GM21423 (cell line): Measurements from ENCODE around the gene SERPINB11.
"Not testable (repeated sequence)": the region's sequence is repeated elsewhere in the genome, so short reads cannot be mapped to it uniquely, and the experiment has no call there.

Source experiments
- ATAC-seq: cut with Tn5 transposase; IDR thresholded peaks from one replicate; pipeline ENCODE4 v1.9.1; 2021; ENCODE audit warnings: mild to moderate bottlenecking, moderate library complexity; ENCODE audit not compliant: unreplicated experiment

Gene SERPINB11

GRCh38 chr18:63702660-63703059, at the start of gene SERPINB11:
Gene SERPINB11 (plus strand): TSS chr18:63702960. CDS start chr18:63710194, 7,234 bp downstream.
- ATAC-seq, result no peak

DNA sequence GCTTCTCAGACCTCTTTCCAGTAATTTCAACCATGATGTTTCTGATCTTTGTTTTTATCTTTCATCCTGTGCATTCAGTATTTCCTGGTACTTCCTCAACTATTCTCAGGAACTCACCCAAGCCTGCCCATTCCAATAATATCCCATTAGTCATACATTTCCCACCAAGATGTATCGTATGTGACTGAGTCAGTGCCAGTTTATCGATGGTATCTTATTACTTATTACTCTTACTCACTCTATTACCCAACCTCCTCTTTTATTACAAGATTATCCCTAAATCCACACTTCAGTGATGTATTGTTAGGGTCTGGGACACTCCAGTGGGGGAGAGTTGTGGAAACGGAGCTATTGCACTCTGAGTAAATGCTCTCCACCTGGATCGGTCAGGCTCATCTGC, 43.8 kb upstream of the SERPINB11 start:
- ATAC-seq, result not testable (repeated sequence)

- ATAC-seq, result not testable (repeated sequence)
Observed at GRCh38 chr18:63661750-63662149, 41.0 kb upstream of the SERPINB11 start, which contains the start of gene SERPINB3. Gene SERPINB3 (minus strand): TSS chr18:63661893. CDS start chr18:63661216, 677 bp downstream.

- no peak for ATAC-seq
Observed at GRCh38 chr18:63664571-63664970, 38.2 kb upstream of the SERPINB11 start.

DNA sequence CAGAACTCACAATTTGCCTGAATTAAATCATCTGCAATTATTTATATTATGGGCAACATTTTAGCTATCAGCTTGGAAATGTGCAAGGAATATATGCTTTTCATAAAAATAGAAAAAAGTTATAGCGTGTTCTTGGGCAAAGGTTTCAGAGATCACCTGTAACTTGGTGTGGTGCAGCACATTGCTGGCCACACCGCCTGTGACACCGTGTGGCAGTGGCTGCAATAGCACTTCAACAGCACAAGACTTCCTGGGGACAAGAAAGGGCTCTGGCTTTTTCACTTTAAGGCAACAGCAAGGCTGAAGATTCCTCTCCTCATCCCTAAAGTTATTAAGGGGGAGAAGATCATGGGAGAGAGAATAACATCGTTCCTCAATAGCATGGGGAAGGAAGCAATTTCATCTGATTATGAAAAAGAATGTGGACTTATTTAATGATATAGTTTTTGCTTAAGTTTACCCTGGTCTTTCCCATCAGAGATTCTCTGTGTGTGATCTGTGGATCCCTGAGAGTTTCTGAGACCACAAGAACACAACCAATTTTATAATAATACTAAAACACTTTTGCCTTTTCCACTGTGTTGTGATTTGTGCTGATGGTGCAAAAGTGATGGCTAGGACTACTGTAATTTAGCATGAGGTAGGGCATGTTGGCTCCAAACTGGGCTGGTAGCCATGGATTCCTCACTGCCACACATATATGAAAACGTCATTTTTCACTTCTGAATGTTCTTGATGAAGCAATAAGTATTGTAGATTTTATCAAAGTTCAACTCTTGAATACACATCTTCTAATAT, 26.0 kb upstream of the SERPINB11 start:
- ATAC-seq, result peak; percentile 83

DNA sequence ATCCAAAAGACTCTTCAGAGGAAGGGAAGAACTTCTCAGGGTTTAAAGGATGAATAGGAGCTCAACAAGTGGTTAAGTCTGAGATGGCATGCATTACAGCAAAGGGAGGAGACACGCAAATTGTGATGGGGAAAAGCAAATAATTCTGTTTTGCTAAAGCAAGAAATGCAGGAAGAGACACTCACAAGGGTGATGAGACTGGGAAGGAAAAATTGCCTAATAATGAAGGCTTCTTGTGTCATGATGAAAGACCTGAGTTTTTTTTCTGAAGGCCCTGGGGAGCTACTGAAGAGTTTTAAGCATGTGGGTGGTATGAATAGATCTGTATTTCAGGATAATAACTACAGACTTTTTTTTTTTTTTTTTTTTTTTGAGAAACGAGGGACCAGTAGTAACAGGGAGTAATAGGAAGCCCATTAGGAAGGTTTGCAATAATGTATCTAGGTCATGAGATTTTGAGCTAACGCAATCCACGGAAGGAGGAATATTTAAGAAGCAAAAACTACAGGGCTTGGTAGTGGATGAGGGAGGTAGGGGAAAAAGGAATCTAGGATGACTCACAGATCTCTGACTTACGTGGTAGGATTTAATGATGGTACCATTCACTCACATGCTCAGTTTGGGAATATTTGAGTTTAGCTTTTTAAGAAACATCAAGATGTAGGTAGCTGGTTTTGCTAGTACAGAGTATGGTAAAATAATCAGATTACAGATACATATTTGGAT, 25.1 kb upstream of the SERPINB11 start:
- no peak for ATAC-seq

GRCh38 chr18:63679820-63680606, 22.7 kb upstream of the SERPINB11 start:
- no peak for ATAC-seq

GRCh38 chr18:63681449-63682340, 21.1 kb upstream of the SERPINB11 start:
- ATAC-seq, result no peak

- ATAC-seq, result no peak
Observed at GRCh38 chr18:63683152-63683551, 19.6 kb upstream of the SERPINB11 start.

GRCh38 chr18:63683890-63684289, 18.9 kb upstream of the SERPINB11 start:
- ATAC-seq, result no peak

DNA sequence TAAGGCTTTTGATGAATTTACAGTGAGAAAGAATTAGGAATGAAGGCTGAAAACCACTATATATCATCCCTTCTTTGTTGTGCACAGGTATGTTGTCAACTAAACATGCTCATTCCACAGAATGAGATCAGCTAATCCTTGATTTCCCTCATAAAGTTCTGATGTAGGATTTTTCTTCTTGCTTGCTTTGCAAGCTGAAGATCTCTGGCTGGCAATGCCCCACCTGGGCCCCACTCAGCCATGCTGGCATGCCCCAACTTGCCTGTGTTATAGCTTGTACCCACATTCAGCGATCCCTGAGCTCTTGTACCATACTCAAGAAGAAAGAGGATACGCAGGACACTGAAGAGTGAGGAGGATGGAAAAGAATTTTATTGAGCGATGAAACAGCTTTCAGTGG, 18.0 kb upstream of the SERPINB11 start:
- no peak for ATAC-seq

GRCh38 chr18:63686871-63687270, 15.9 kb upstream of the SERPINB11 start:
- ATAC-seq, result no peak

DNA sequence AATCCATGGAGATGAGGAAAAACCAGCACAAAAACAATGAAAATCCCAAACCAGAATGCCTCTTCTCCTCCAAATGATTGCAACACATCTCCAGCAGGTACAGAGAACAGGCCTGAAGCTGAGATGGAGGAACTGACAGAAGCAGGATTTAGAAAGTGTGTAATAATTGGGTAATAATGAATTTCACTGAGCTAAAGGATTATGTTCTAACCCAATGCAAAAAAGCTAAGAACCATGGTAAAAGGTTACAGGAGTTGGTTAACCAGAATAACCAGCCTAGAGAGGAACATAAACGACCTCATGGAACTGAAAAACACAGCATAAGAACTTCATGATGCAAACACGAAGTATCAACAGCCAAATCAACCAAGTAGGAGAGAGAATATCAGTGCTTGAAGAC, 13.7 kb upstream of the SERPINB11 start:
- ATAC-seq, result no peak

GRCh38 chr18:63697097-63697660, 5.6 kb upstream of the SERPINB11 start:
- ATAC-seq, result no peak

- ATAC-seq, result no peak
Observed at GRCh38 chr18:63700501-63700900, 2.3 kb upstream of the SERPINB11 start.

DNA sequence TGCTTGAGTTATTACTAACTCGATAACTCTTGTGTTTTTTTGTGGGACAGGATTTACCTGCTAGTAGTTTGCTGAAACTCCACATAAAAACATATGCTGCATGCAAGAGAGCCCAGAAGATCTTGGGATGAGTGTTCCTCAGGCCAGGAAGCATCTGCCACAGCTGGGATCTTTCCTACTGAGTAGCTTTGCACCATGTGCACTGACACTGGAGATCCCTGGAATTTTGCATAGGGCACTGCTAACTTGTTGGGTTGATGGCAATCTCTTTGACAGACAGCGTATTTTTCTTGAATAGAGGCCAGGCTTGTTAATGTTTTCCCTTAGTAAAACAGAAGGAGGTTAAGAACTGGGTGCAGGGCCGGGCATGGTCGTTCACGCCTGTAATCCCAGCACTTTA, 808 bp upstream of the SERPINB11 start:
- ATAC-seq, result no peak

- no peak for ATAC-seq
Observed at GRCh38 chr18:63705401-63705800, 2.6 kb downstream of the SERPINB11 start.

GRCh38 chr18:63707816-63708215, 5.1 kb downstream of the SERPINB11 start:
- ATAC-seq, result no peak

DNA sequence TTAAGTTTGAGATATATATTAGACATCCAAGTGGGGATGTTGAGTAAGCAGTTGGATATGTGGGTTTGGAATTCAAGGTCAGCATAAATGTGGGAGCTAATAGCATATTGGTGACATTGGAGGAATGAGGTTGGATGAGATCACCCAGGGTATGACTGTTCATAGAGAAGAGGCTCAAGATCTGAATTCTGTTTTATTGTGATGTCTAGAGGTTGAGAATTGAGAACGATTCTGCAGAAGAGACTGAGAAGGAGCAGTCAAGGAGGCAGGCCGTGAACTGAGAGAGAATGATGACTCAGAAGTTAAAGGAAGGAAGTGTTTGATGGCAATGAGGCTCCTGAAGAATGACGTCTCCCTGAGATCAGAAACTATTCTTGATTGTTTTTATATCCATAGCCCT, 5.9 kb downstream of the SERPINB11 start:
- ATAC-seq, result no peak
